H1 (cell line): ENCODE results near the gene GNB5. TPM values are rescaled to one million over a fixed set of nuclear protein-coding genes. Genes with fewer than 3 reads are reported as not detected.

Source experiments
- CTCF ChIA-PET: fragments of 300-600 bp; sonication (Branson Sonifier 250); formaldehyde crosslinking; loops from one replicate; lab custom pipeline; 2021; ENCODE audit not compliant: partially characterized antibody; lab: Charles Lee
- POLR2A ChIA-PET: fragments of 300-600 bp; sonication (Branson Sonifier 250); formaldehyde crosslinking; loops from one replicate; lab custom pipeline; 2021; ENCODE audit warnings: inconsistent platforms; ENCODE audit not compliant: partially characterized antibody; lab: Charles Lee
- DNase-seq, 2 experiments: peaks; one replicate each; pipeline versions ENCODE4 v3.0.0 to v3.0.0-alpha.2; 2010 to 2022; ENCODE audit warnings: low spot score in 2 of 2, low read depth in 1 of 2, mixed read lengths in 1 of 2
- FAIRE-seq: peaks from 2 replicates; lab custom pipeline; 2011; peaks lifted over from hg19 to GRCh38; lab: Jason Lieb, UNC
- H2AFZ ChIP-seq: 2 replicates; pipeline ENCODE4 v1.8.1; 2012; ENCODE audit warnings: low read length, inconsistent platforms
- H2AK5ac ChIP-seq: 2 replicates; pipeline ENCODE4 v1.6.1; 2013; ENCODE audit warnings: low read depth, low read length
- H2BK120ac ChIP-seq: replicated peaks from 2 replicates; pipeline ENCODE3; 2013; ENCODE audit warnings: low read depth, low read length, inconsistent platforms
- H2BK12ac ChIP-seq: 2 replicates; pipeline ENCODE4 v1.6.1; 2013; ENCODE audit warnings: low read depth, low read length
- H2BK15ac ChIP-seq: 2 replicates; pipeline ENCODE4 v1.6.1; 2013; ENCODE audit warnings: low read length
- H2BK20ac ChIP-seq: 2 replicates; pipeline ENCODE4 v1.6.1; 2013; ENCODE audit warnings: low read length
- H2BK5ac ChIP-seq: 2 replicates; pipeline ENCODE4 v1.6.1; 2013; ENCODE audit warnings: low read depth, low read length
- H3K14ac ChIP-seq: 2 replicates; pipeline ENCODE4 v1.6.1; 2013; ENCODE audit warnings: inconsistent platforms; ENCODE audit not compliant: insufficient read length
- H3K18ac ChIP-seq: 2 replicates; pipeline ENCODE4 v1.6.1; 2013; ENCODE audit warnings: low read length; ENCODE audit errors: extremely low read depth
- H3K23ac ChIP-seq: 2 replicates; pipeline ENCODE4 v1.6.1; 2013; ENCODE audit warnings: inconsistent platforms; ENCODE audit not compliant: insufficient read length
- H3K23me2 ChIP-seq: 2 replicates; pipeline ENCODE4 v1.6.1; 2013; ENCODE audit warnings: low read depth, low read length
- H3K27ac ChIP-seq: 2 replicates; pipeline ENCODE4 v1.6.1; 2011; ENCODE audit warnings: low read depth, low read length, inconsistent platforms
- H3K27me3 ChIP-seq, 4 experiments: replicated peaks in 1 of 4; 1 replicate in 1 of 4; 2 replicates in 3 of 4; pipeline versions ENCODE4 v1.6.1 to v1.8.1; 2011 to 2013; ENCODE audit warnings: low read length in 3 of 4, mild to moderate bottlenecking in 3 of 4, inconsistent platforms in 2 of 4, mixed read lengths in 2 of 4, moderate library complexity in 1 of 4; ENCODE audit not compliant: control insufficient read depth in 3 of 4, insufficient read depth in 3 of 4; ENCODE audit errors: extremely low read depth in 1 of 4
- H3K36me3 ChIP-seq, 4 experiments: 2 replicates each; pipeline versions ENCODE4 v1.6.1 to v1.8.1; 2011 to 2013; ENCODE audit warnings: mild to moderate bottlenecking in 4 of 4, low read length in 3 of 4, moderate library complexity in 2 of 4, control low read depth in 1 of 4, inconsistent platforms in 1 of 4; ENCODE audit not compliant: insufficient read depth in 4 of 4, control insufficient read depth in 2 of 4
- H3K4ac ChIP-seq: replicated peaks from 2 replicates; pipeline ENCODE3; 2013; ENCODE audit warnings: low read length, low read depth, mixed read lengths, inconsistent platforms; ENCODE audit not compliant: insufficient read length
- H3K4me1 ChIP-seq, 4 experiments: replicated peaks in 1 of 4; 1 replicate in 1 of 4; 2 replicates in 3 of 4; pipeline versions ENCODE4 v1.6.1 to v1.8.1; 2011 to 2013; ENCODE audit warnings: low read length in 3 of 4, inconsistent platforms in 2 of 4, mixed read lengths in 1 of 4; ENCODE audit not compliant: insufficient read depth in 4 of 4, control insufficient read depth in 3 of 4
- H3K4me2 ChIP-seq, 2 experiments: 2 replicates each; pipeline versions ENCODE4 v1.6.1 to v1.8.1; 2011 to 2013; ENCODE audit warnings: low read depth in 2 of 2, low read length in 2 of 2, control low read depth in 1 of 2, inconsistent platforms in 1 of 2, mild to moderate bottlenecking in 1 of 2; ENCODE audit not compliant: insufficient read depth in 1 of 2
- H3K4me3 ChIP-seq, 4 experiments: fragments of 200-600, 300-600 bp in 1 of 4; sonication (generic), shearing (Covaris generic), sonication (Bioruptor Twin) in 1 of 4; 2 replicates each; pipeline versions ENCODE4 v1.5.1 to v1.8.1; 2011 to 2016; ENCODE audit warnings: low read length in 4 of 4, low read depth in 3 of 4, control low read depth in 2 of 4, inconsistent platforms in 2 of 4, mild to moderate bottlenecking in 2 of 4, mixed read lengths in 1 of 4, moderate library complexity in 1 of 4; ENCODE audit not compliant: insufficient read depth in 2 of 4; ENCODE audit errors: extremely low read depth in 1 of 4
- H3K56ac ChIP-seq: replicated peaks from 2 replicates; pipeline ENCODE3; 2013; ENCODE audit warnings: low read depth, mild to moderate bottlenecking, mixed read lengths, low read length, inconsistent platforms; ENCODE audit not compliant: insufficient read length
- H3K79me1 ChIP-seq: 2 replicates; pipeline ENCODE4 v1.6.1; 2013; ENCODE audit warnings: low read depth, low read length, control low read depth
- H3K79me2 ChIP-seq, 2 experiments: 2 replicates each; pipeline versions ENCODE4 v1.6.1 to v1.8.1; 2012 to 2013; ENCODE audit warnings: low read length in 2 of 2, mild to moderate bottlenecking in 2 of 2, inconsistent platforms in 1 of 2; ENCODE audit not compliant: insufficient read depth in 2 of 2, control insufficient read depth in 1 of 2
- H3K9ac ChIP-seq, 4 experiments: replicated peaks in 1 of 4; 1 replicate in 1 of 4; 2 replicates in 3 of 4; pipeline versions ENCODE4 v1.6.1 to v1.8.1; 2011 to 2013; ENCODE audit warnings: low read depth in 3 of 4, low read length in 3 of 4, control low read depth in 2 of 4, mild to moderate bottlenecking in 2 of 4, moderate library complexity in 2 of 4, inconsistent platforms in 1 of 4; ENCODE audit errors: extremely low read depth in 1 of 4
- H3K9me3 ChIP-seq, 2 experiments: 2 replicates each; pipeline versions ENCODE4 v1.6.1 to v1.8.1; 2012 to 2013; ENCODE audit warnings: mild to moderate bottlenecking in 2 of 2, moderate library complexity in 2 of 2, control low read depth in 1 of 2, inconsistent platforms in 1 of 2, low read depth in 1 of 2, low read length in 1 of 2, mixed read lengths in 1 of 2; ENCODE audit not compliant: insufficient read depth in 2 of 2
- H4K20me1 ChIP-seq, 2 experiments: replicated peaks in 1 of 2; 2 replicates each; pipeline versions ENCODE3 to v1.8.1; 2011 to 2013; ENCODE audit warnings: inconsistent platforms in 2 of 2, low read length in 2 of 2, mild to moderate bottlenecking in 1 of 2; ENCODE audit not compliant: insufficient read depth in 2 of 2, control insufficient read depth in 1 of 2
- H4K5ac ChIP-seq: 2 replicates; pipeline ENCODE4 v1.6.1; 2013; ENCODE audit warnings: low read length, low read depth, mixed read lengths, inconsistent platforms; ENCODE audit not compliant: insufficient read length
- H4K8ac ChIP-seq: 2 replicates; pipeline ENCODE4 v1.8.0; 2013; ENCODE audit warnings: mild to moderate bottlenecking, moderate library complexity, low read length, inconsistent platforms; ENCODE audit not compliant: insufficient read depth; ENCODE audit errors: extremely low read depth
- H4K91ac ChIP-seq: replicated peaks from 2 replicates; pipeline ENCODE3; 2013; ENCODE audit warnings: low read length, mixed read lengths, inconsistent platforms; ENCODE audit not compliant: insufficient read length
- CEBPB ChIP-seq: IDR thresholded peaks from 2 replicates; pipeline ENCODE4 v1.6.1; 2012; ENCODE audit warnings: low read depth, low read length
- WGBS, 2 experiments: shearing (Covaris generic) in 1 of 2; methylation state at CpG; one replicate each; pipeline versions ENCODE4 v1.1.6 to v1.1.7; 2013 to 2015; ENCODE audit warnings: low lambda C conversion rate in 2 of 2, mixed read lengths in 2 of 2, inconsistent platforms in 1 of 2, low coverage in 1 of 2, missing lambda C conversion rate in 1 of 2; ENCODE audit not compliant: insufficient replicate concordance in 2 of 2, insufficient coverage in 1 of 2, insufficient read length in 1 of 2; ENCODE audit errors: extremely low coverage in 1 of 2, missing lambda C conversion rate in 1 of 2; 5-methylcytosine and 5-hydroxymethylcytosine counted together
- polyA plus RNA-seq, 7 experiments: library from polyadenylated mRNA; depleted of rRNA in 3 of 7; stranded (reverse) in 5 of 7; unstranded in 2 of 7; fragments of >200 nt in 5 of 7; fragments of 200-250 nt in 2 of 7; gene quantifications; 1 replicate in 5 of 7; 2 replicates in 1 of 7; 4 replicates in 1 of 7; pipeline versions ENCODE4 v1.2.1 to v1.2.3, GENCODE V29; 2011 to 2013; ENCODE audit warnings: missing spikeins in 2 of 7, mixed read lengths in 2 of 7
- total RNA-seq: library from RNA; stranded (reverse); fragmentation: NEBNext Ultra II Directional; extraction: Animal tissue kit (Norgen Biotek cat#: 25700); gene quantifications from 2 replicates; pipeline ENCODE4 v1.2.1, GENCODE V29; 2021

Gene GNB5
- total and polyA plus RNA-seq, 2 of the 8 experiments (the other 6 are each of a cell fraction or from before 2014, with no cell fraction given), result 21.7 to 42.5 TPM

DNA sequence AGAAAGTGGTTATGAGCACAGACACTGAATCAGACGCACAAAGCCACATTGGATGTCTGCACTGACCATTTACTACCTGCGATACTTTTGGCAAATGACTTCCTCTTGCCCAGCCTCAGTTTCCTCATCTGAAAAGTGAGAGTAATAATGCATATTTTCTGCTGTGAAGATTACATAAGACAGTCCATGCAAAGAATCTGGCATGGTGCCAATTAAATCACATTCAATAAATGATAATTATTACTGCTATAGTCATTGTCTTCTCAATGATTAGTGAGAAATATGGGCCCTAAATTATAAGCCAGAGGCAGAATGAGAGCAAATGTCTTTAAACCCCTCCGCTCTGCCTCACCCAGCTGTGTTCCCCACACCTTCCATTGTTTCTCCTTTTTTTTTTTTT is 62.6 kb downstream of the GNB5 start:
- ChIA-PET POLR2A (interaction anchor here (1.3 kb wide), 1 partner anchor 21 kb away, joined by 3 read pairs; no protein-coding TSS in a partner anchor), CTCF (interaction anchor here (1.0 to 3.2 kb wide), 4 partner anchors 10 to 80 kb away, joined by 3 to 18 read pairs (median 3); no protein-coding TSS in a partner anchor)
- H3K56ac ChIP-seq, result no peak overlapping the region
- no peak overlapping the region for H2BK12ac ChIP-seq
- H3K4me2 ChIP-seq, result no peak overlapping the region
- H2BK120ac ChIP-seq, result no peak overlapping the region
- no peak overlapping the region for H4K8ac ChIP-seq
- no peak for DNase-seq
- H2BK20ac ChIP-seq, result no peak overlapping the region
- no peak overlapping the region for H2BK5ac ChIP-seq
- H3K9ac ChIP-seq, result no peak overlapping the region
- H2AFZ ChIP-seq, result no peak overlapping the region
- no peaks in the 10 kb centered on the region for H3K23me2 ChIP-seq
- no peaks in the 10 kb centered on the region for H3K79me2 ChIP-seq
- no peak for TF ChIP-seq CEBPB
- H3K36me3 ChIP-seq, result peaks cover 0 to 2% (median 0%) of the 10 kb centered on the region in 4 experiments; a peak in 4 of 8 replicates
- H3K9me3 ChIP-seq, result no peaks in the 10 kb centered on the region
- no peak for FAIRE-seq
- H4K20me1 ChIP-seq, result no peaks in the 10 kb centered on the region
- no peak overlapping the region for H3K27ac ChIP-seq
- no peak overlapping the region for H3K4me3 ChIP-seq
- H3K79me1 ChIP-seq, result no peaks in the 10 kb centered on the region
- H2BK15ac ChIP-seq, result no peak overlapping the region
- H3K27me3 ChIP-seq, result no peaks in the 10 kb centered on the region
- no peak overlapping the region for H3K23ac ChIP-seq
- 86% methylated on average over 3 of the region's 3 CpGs; no CpG with 5 or more reads in 1 of the 2 experiments for WGBS, 2 experiments
- H4K5ac ChIP-seq, result no peak overlapping the region
- H3K14ac ChIP-seq, result no peak overlapping the region
- H3K18ac ChIP-seq, result no peak overlapping the region
- H3K4me1 ChIP-seq, result no peaks in the 10 kb centered on the region
- no peak overlapping the region for H4K91ac ChIP-seq
- H2AK5ac ChIP-seq, result no peak overlapping the region
- no peak overlapping the region for H3K4ac ChIP-seq
